ENCODE data around the gene KRT80.
"Not testable (repeated sequence)": the region's sequence is repeated elsewhere in the genome, so short reads cannot be mapped to it uniquely, and the experiment has no call there.

- not testable (repeated sequence) for TF ChIP-seq CTCF (IDR thresholded peaks at IDR 0.05 in 8 of 11, conservative IDR thresholded peaks at IDR 0.05 in 3 of 11); POLR2A (IDR thresholded peaks at IDR 0.05); POLR2AphosphoS5 (IDR thresholded peaks at IDR 0.05)
Observed at GRCh38 chr12:52240247-52240646, 48.4 kb upstream of the KRT80 start.

All from spleen (tissue), 7 donors.